ENCODE data around the gene UTP15. TPM values are rescaled to one million over a fixed set of nuclear protein-coding genes. Genes with fewer than 3 reads are reported as not detected.

Gene UTP15
- total RNA-seq, 4 donors from 2014 or later = 24.9 to 51.0 (median 33.3) TPM

- TF ChIP-seq CTCF (IDR thresholded peaks at IDR 0.05) = no peak
- ATAC-seq (ENCODE audit: low FRiP score) = no peak
Observed at GRCh38 chr5:73542020-73542419, 23.5 kb upstream of the UTP15 start.

GRCh38 chr5:73544429-73545402, 20.8 kb upstream of the UTP15 start:
- TF ChIP-seq CTCF (IDR thresholded peaks at IDR 0.05) = no peak
- ATAC-seq (ENCODE audit: low FRiP score) (no peak), DNase-seq (ENCODE audit: low spot score) (no peak)

More at GRCh38 chr5:73542020-73542419, 23.5 kb upstream of the UTP15 start:
- DNase-seq (ENCODE audit: low spot score) = no peak

- TF ChIP-seq CTCF (IDR thresholded peaks at IDR 0.05) = no peak
- DNase-seq (ENCODE audit: low spot score) = no peak
- ATAC-seq (ENCODE audit: low FRiP score) = no peak
Observed at GRCh38 chr5:73545403-73545779, 20.2 kb upstream of the UTP15 start.

- TF ChIP-seq CTCF (IDR thresholded peaks at IDR 0.05) = no peak
- ATAC-seq (ENCODE audit: low FRiP score) (no peak), DNase-seq (ENCODE audit: low spot score) (no peak)
Observed at GRCh38 chr5:73550016-73550415, 15.5 kb upstream of the UTP15 start.

GRCh38 chr5:73552642-73553041, 12.9 kb upstream of the UTP15 start:
- ATAC-seq (ENCODE audit: low FRiP score) (no peak), DNase-seq (ENCODE audit: low spot score) (no peak)
- TF ChIP-seq CTCF (IDR thresholded peaks at IDR 0.05) = no peak

GRCh38 chr5:73558950-73559349, 6.6 kb upstream of the UTP15 start:
- TF ChIP-seq CTCF (IDR thresholded peaks at IDR 0.05) = no peak
- ATAC-seq (ENCODE audit: low FRiP score) = no peak
- DNase-seq (ENCODE audit: low spot score) = no peak

- TF ChIP-seq CTCF (IDR thresholded peaks at IDR 0.05) = no peak
- no peak for ATAC-seq (ENCODE audit: low FRiP score)
Observed at GRCh38 chr5:73564018-73564417, 1.5 kb upstream of the UTP15 start.

More at GRCh38 chr5:73564018-73564417, 1.5 kb upstream of the UTP15 start:
- no peak for DNase-seq (ENCODE audit: low spot score)

Data from omental fat pad (tissue), 4 donors.